CD4-positive, CD25-positive, alpha-beta regulatory T cell (primary cell): ENCODE results near the gene OR7D2. TPM values are rescaled to one million over a fixed set of nuclear protein-coding genes. Genes with fewer than 3 reads are reported as not detected.

ENCODE experiments used
- ATAC-seq, 2 donors: fragments of 150-1000 bp; cut with Tn5 transposase; one replicate each; pipeline ENCODE4 v1.10.0; 2021; ENCODE audit warnings: low read depth in 2 of 2, moderate number of reproducible peaks in 2 of 2, moderate library complexity in 1 of 2
- DNase-seq, 3 donors: peaks; one replicate each; pipeline versions ENCODE4 v3.0.0 to v3.0.0-alpha.2; 2012 to 2022; ENCODE audit warnings: mixed read lengths in 1 of 3
- H3K27ac ChIP-seq: one replicate; pipeline ENCODE4 v1.7.0; 2013; ENCODE audit warnings: mild to moderate bottlenecking, low read length; ENCODE audit not compliant: insufficient read depth, poor library complexity, severe bottlenecking
- H3K27me3 ChIP-seq: one replicate; pipeline ENCODE4 v1.7.0; 2013; ENCODE audit warnings: low read length; ENCODE audit not compliant: control insufficient read depth, insufficient read depth
- H3K36me3 ChIP-seq: one replicate; pipeline ENCODE4 v1.7.0; 2013; ENCODE audit warnings: mild to moderate bottlenecking, low read length, moderate library complexity; ENCODE audit not compliant: control insufficient read depth, insufficient read depth
- H3K4me1 ChIP-seq: 2 replicates; pipeline ENCODE4 v1.7.0; 2013; ENCODE audit warnings: mild to moderate bottlenecking, low read length; ENCODE audit not compliant: insufficient read depth, control insufficient read depth, poor library complexity, severe bottlenecking
- H3K4me3 ChIP-seq: one replicate; pipeline ENCODE4 v1.7.0; 2013; ENCODE audit warnings: low read depth, mild to moderate bottlenecking, low read length, moderate library complexity
- H3K9me3 ChIP-seq, 2 experiments: 1 replicate in 1 of 2; 2 replicates in 1 of 2; pipeline ENCODE4 v1.7.0; 2013; ENCODE audit warnings: low read length in 2 of 2, mild to moderate bottlenecking in 1 of 2, moderate library complexity in 1 of 2; ENCODE audit not compliant: control insufficient read depth in 2 of 2
- H3K27ac Mint-ChIP-seq, 3 donors: one replicate each; pipeline ENCODE4 v1.8.0; 2020 to 2022; ENCODE audit warnings: mild to moderate bottlenecking in 3 of 3, mixed read lengths in 3 of 3, moderate library complexity in 2 of 3
- H3K27me3 Mint-ChIP-seq: one replicate; pipeline ENCODE4 v1.8.0; 2022; ENCODE audit warnings: mild to moderate bottlenecking, mixed read lengths
- H3K36me3 Mint-ChIP-seq: one replicate; pipeline ENCODE4 v1.8.0; 2020; ENCODE audit warnings: mixed read lengths
- H3K4me1 Mint-ChIP-seq, 4 donors: one replicate each; pipeline ENCODE4 v1.8.0; 2020 to 2022; ENCODE audit warnings: mixed read lengths in 4 of 4, mild to moderate bottlenecking in 1 of 4
- H3K4me3 Mint-ChIP-seq, 4 donors: one replicate each; pipeline ENCODE4 v1.8.0; 2020 to 2022; ENCODE audit warnings: mild to moderate bottlenecking in 4 of 4, mixed read lengths in 4 of 4, moderate library complexity in 3 of 4
- H3K9me3 Mint-ChIP-seq, 7 donors: one replicate each; pipeline ENCODE4 v1.8.0; 2020 to 2022; ENCODE audit warnings: mixed read lengths in 7 of 7, mild to moderate bottlenecking in 3 of 7, moderate library complexity in 2 of 7
- polyA plus RNA-seq, 4 donors: library from polyadenylated mRNA; unstranded; fragments of 300-500 nt; fragmentation: Illumina TruSeq; gene quantifications; one replicate each; pipeline ENCODE4 v1.2.3, GENCODE V29; 2021
- total RNA-seq: library from RNA; stranded (reverse); gene quantifications from one replicate; pipeline ENCODE4 v1.2.3, GENCODE V29; 2022

The OR7D2 gene
- total and polyA plus RNA-seq, 5 donors from 2014 or later: not detected

- H3K27ac ChIP-seq: no peak overlapping the region
- peaks cover 4% of the 10 kb centered on the region for H3K4me1 ChIP-seq
- Mint-ChIP-seq H3K36me3 (no peaks in the 10 kb centered on the region), H3K9me3 (peaks cover 0 to 2% (median 0%) of the 10 kb centered on the region in 7 donors), H3K4me1 (peaks cover 0 to 5% (median 5%) of the 10 kb centered on the region in 4 donors), H3K27ac (no peak overlapping the region), H3K4me3 (peak overlapping the region in 1 of 4 donors; percentile 59), H3K27me3 (peaks cover 4% of the 10 kb centered on the region)
- H3K36me3 ChIP-seq: no peaks in the 10 kb centered on the region
- no peaks in the 10 kb centered on the region for H3K27me3 ChIP-seq
- H3K9me3 ChIP-seq: no peaks in the 10 kb centered on the region
- DNase-seq (peak; percentile 42 to 55 (median 49)), ATAC-seq (peak; percentile 45 to 48)
- peak overlapping the region; percentile 34 for H3K4me3 ChIP-seq
Measured at GRCh38 chr19:9205501-9206113, 26.8 kb downstream of the OR7D2 start.

- no peaks in the 10 kb centered on the region for H3K27me3 ChIP-seq
- H3K4me1 ChIP-seq: no peaks in the 10 kb centered on the region
- H3K4me1 Mint-ChIP-seq: no peaks in the 10 kb centered on the region
- peaks cover 0 to 2% of the 10 kb centered on the region in 2 experiments for H3K9me3 ChIP-seq
- H3K27ac ChIP-seq: no peak within 1 kb of the TSS
- peaks cover 0 to 16% (median 8%) of the 10 kb centered on the region in 7 donors for H3K9me3 Mint-ChIP-seq
- H3K36me3 Mint-ChIP-seq: no peaks in the 10 kb centered on the region
- no peak within 1 kb of the TSS for H3K27ac Mint-ChIP-seq
- DNase-seq: no peak
- no peaks in the 10 kb centered on the region for H3K36me3 ChIP-seq
- ATAC-seq: no peak
- H3K4me3 ChIP-seq: no peak within 1 kb of the TSS
- no peak within 1 kb of the TSS for H3K4me3 Mint-ChIP-seq
- peaks cover 14% of the 10 kb centered on the region for H3K27me3 Mint-ChIP-seq
Measured at GRCh38 chr19:9219489-9219888, 40.7 kb downstream of the OR7D2 start, which contains the start of gene OR7D4. Gene OR7D4 (minus strand): TSS chr19:9219589. CDS start chr19:9214837, 4,752 bp downstream.

Other genes with a start within 250 kb of the OR7D2 start
- 0.07 TPM for gene MUC16, start 168.6 kb upstream of the OR7D2 start, total RNA-seq
- gene MUC16, start 168.6 kb upstream of the OR7D2 start, polyA plus RNA-seq: not detected
- gene OR1M1, start 91.9 kb upstream of the OR7D2 start, total RNA-seq: not detected
- gene OR1M1, start 91.9 kb upstream of the OR7D2 start, polyA plus RNA-seq: not detected
- gene OR7G2, start 71.5 kb upstream of the OR7D2 start, total RNA-seq: not detected
- gene OR7G2, start 71.5 kb upstream of the OR7D2 start, polyA plus RNA-seq: not detected
- gene OR7G1, start 63.2 kb upstream of the OR7D2 start, total RNA-seq: not detected
- not detected for gene OR7G1, start 63.2 kb upstream of the OR7D2 start, polyA plus RNA-seq
- not detected for gene OR7G3, start 52.0 kb upstream of the OR7D2 start, total RNA-seq
- gene OR7G3, start 52.0 kb upstream of the OR7D2 start, polyA plus RNA-seq: not detected
- gene ZNF317, start 38.6 kb upstream of the OR7D2 start, total RNA-seq: 92.4 TPM
- 10 to 100 TPM; 27.5 to 42.5 (median 37.0) TPM for gene ZNF317, start 38.6 kb upstream of the OR7D2 start, polyA plus RNA-seq
- not detected for gene OR7D4, start 40.6 kb downstream of the OR7D2 start, total RNA-seq
- gene OR7D4, start 40.6 kb downstream of the OR7D2 start, polyA plus RNA-seq: not detected
- gene OR7E24, start 72.0 kb downstream of the OR7D2 start, total RNA-seq: not detected
- gene OR7E24, start 72.0 kb downstream of the OR7D2 start, polyA plus RNA-seq: not detected
- gene ZNF699, start 130.9 kb downstream of the OR7D2 start, total RNA-seq: 11.7 TPM
- gene ZNF699, start 130.9 kb downstream of the OR7D2 start, polyA plus RNA-seq: 10 to 100 TPM; 13.9 to 41.7 (median 14.2) TPM
- 12.2 TPM for gene ZNF559, start 145.2 kb downstream of the OR7D2 start, total RNA-seq
- gene ZNF559, start 145.2 kb downstream of the OR7D2 start, polyA plus RNA-seq: 10 to 100 TPM; 22.0 to 37.3 (median 33.7) TPM
- gene ZNF177, start 184.0 kb downstream of the OR7D2 start, total RNA-seq: 0.81 TPM
- under 1 TPM; 0.19 to 0.67 (median 0.61) TPM for gene ZNF177, start 184.0 kb downstream of the OR7D2 start, polyA plus RNA-seq